LNCAP (cell line): Measurements from ENCODE around the gene C2orf49.

Experiments
- TF ChIP-seq, protein P1 (sequence below): fragments of 450-650 bp; IDR thresholded peaks from 2 replicates; pipeline ENCODE4 v1.5.1; 2017; ENCODE audit warnings: mild to moderate bottlenecking

C2orf49 gene

GRCh38 chr2:105337122-105338019 lies at the start of gene C2orf49:
TSS of gene C2orf49 (plus strand) at chr2:105337540. CDS start at chr2:105337588, 48 bp downstream.
- TF ChIP-seq, protein P1, sequence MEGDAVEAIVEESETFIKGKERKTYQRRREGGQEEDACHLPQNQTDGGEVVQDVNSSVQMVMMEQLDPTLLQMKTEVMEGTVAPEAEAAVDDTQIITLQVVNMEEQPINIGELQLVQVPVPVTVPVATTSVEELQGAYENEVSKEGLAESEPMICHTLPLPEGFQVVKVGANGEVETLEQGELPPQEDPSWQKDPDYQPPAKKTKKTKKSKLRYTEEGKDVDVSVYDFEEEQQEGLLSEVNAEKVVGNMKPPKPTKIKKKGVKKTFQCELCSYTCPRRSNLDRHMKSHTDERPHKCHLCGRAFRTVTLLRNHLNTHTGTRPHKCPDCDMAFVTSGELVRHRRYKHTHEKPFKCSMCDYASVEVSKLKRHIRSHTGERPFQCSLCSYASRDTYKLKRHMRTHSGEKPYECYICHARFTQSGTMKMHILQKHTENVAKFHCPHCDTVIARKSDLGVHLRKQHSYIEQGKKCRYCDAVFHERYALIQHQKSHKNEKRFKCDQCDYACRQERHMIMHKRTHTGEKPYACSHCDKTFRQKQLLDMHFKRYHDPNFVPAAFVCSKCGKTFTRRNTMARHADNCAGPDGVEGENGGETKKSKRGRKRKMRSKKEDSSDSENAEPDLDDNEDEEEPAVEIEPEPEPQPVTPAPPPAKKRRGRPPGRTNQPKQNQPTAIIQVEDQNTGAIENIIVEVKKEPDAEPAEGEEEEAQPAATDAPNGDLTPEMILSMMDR, result no peak

GRCh38 chr2:105287692-105288091 lies 49.6 kb upstream of the C2orf49 start:
- TF ChIP-seq, protein P1, result peak; percentile 52

DNA sequence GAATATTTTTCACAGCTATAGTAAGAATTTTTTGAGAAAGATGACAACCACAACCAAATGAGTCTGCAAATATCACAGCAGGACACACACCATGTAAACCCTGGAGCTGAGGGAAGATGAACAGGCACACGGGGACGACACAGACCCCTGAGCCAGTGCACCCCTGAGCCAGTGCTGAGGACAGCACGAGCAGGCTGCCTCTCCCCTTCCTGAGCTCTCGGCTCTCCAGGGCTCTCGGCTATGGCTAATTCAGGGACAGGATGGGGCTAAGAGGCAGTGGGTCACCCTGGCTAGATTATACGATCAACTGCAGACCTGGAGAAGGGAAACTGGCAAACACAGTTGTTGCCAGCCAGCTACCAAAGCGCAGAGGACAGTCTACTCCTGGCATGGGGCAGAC lies 49.2 kb upstream of the C2orf49 start:
- TF ChIP-seq, protein P1, result no peak

- TF ChIP-seq, protein P1, result no peak
Measured at GRCh38 chr2:105290981-105291660, 46.2 kb upstream of the C2orf49 start.

GRCh38 chr2:105291981-105292380 lies 45.4 kb upstream of the C2orf49 start:
- TF ChIP-seq, protein P1, result no peak

GRCh38 chr2:105294046-105294445 lies 43.3 kb upstream of the C2orf49 start:
- TF ChIP-seq, protein P1, result no peak

DNA sequence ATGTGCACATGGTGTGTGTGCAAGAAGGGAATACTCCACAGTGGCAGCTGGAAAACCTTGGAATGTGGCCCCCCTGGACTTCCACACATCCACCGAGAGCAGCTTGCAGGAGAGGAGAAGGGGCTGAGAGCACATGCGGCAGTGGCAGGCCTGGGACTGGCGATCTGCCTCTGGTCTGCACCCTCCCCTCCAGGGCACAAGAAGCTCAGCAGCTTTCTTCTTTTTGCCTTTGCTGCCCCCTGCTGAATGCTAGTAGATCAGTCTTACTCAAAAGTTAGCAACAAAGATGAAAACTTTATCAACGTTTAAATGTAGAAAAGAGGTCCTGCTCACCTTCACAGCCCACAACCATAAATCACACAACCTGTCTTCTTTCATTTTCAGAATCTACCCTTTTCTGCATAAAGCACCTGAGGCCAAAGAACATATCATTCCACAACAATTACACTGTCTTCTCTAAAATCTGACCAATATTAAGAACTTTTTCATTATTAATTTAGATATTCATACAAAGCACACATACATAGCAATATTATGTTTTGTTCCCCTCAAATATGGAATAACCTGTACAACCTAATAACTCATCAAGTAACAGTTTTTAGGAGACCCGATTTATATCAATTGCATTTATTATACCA lies 42.4 kb upstream of the C2orf49 start:
- TF ChIP-seq, protein P1, result peak; percentile 52
